HG02981 (cell line): Measurements from ENCODE around the gene RALGDS.
"Not testable (repeated sequence)": the region's sequence is repeated elsewhere in the genome, so short reads cannot be mapped to it uniquely, and the experiment has no call there.

ENCODE experiments used
- ATAC-seq: cut with Tn5 transposase; IDR thresholded peaks from one replicate; pipeline ENCODE4 v1.9.1; 2021; ENCODE audit warnings: mild to moderate bottlenecking, moderate library complexity; ENCODE audit not compliant: unreplicated experiment

Gene RALGDS

DNA sequence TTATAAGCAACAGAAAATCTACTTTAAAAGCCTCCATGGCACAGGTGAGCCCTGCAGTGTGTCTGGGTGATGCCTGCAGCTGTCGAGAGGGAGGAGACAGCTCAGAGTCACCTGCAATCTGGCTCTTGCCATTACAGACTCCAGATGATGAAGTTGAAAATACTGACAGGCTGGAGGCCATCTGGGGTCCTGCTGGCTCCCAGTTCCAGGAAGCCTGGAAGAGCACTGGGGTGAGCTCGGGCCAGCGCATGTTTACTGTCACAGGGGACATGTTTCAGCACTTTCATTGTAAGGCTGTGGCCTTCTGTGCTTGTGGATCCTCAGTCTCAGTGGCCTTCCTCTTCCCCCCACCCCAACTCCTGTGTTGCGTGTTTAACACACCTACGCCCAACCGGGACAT lies 30.9 kb downstream of the RALGDS start:
- ATAC-seq, result no peak

DNA sequence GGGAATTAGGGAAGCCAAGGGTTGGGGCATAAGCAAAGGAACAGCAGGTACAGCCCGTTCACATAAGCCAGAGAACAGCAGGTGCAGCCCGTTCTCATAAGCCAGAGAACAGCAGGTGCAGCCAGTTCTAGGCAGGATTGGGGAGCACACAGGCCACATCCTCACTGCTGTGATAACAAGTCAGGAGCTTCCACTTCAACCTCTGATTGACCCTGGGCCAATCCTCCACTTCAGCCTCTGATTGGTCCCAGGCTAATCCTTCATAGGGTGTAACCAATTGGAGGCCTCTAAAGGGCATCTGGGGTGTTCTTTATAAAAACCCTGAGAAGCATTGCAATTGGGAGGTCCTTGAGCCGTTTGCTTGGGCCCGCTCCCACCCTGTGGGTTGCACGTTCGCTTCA lies 31.8 kb downstream of the RALGDS start:
- no peak for ATAC-seq

DNA sequence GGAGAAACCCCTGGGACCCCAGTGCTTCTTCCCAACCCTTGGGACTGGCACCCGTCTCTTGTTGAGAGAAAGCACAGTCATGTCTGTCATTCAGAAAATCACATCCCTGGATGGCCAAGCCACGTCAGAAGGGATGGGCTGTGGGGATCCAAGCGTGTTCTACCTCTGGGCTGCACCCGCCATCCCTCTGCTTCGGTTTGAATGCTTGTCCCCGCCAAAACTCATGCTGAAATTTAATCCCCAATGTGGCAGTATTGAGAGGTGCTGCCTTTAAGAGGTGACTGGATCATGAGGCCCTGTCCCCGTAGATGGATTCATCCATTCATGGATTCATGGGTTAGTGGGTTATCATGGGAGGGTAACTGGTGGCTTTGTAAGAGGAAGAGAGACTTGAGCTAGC lies 32.3 kb downstream of the RALGDS start:
- no peak for ATAC-seq

DNA sequence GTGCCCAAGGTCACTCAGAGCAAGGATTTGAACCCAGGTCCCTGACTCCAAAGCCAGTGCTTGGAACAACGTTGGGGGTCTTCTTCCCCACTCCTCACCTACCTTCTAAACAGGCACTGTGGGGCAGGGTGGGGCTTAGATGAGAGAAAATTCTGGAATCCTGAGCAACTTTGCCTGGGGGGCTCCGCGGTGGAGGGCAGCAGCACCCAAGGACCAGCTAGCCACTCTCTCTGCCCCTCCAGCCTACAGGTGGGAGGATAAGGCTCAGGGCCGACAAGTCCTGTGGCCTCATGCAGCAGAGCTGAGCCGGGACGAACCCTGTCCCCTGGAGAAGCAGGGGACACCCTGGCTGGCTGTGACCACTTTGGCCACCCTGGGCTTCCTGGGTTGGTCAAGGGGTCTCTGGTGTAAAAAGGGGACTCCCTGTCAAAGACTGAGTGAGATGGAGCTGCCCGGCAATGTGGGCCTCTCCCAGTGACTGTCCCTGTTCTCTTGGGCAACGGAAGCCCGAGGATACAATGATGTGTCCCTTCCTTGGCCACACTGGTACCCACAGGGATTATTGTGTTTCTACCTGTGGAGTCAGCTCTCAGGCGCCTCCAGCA lies 32.8 kb downstream of the RALGDS start:
- no peak for ATAC-seq

DNA sequence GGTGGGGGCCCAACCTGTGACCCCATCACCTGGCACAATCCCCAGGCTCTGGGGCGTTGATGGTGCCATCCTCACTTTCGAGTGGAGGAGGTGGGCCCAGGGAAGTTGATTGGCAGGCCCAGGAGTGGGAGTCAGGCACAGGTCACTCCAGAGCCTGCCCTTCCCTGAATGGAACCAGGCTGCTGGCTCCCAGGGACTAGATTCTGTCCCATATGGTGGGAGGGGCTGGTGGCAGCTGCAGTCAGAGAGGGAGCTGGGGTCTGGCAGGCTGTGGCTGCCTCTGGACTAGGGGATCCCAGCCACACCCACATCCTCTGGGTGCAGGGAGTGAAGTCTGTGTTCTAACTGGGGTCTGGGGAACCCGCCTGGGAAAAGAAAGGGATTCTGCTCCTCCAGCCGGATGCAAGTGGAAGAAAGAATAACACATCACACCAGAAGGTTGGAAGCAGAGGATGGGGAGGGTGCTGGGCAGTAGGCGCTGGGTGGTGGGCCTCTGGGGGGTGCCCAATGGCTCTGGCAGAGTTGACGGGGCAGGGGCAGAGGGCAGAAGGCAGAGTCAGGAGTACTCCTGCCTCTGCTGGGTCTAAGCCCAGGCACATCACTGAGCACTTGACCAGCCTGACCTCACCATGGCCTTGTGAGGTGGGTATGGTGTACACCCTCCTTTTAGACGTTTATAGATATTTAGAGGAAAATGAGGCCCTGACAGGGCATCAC lies 33.5 kb downstream of the RALGDS start:
- no peak for ATAC-seq

DNA sequence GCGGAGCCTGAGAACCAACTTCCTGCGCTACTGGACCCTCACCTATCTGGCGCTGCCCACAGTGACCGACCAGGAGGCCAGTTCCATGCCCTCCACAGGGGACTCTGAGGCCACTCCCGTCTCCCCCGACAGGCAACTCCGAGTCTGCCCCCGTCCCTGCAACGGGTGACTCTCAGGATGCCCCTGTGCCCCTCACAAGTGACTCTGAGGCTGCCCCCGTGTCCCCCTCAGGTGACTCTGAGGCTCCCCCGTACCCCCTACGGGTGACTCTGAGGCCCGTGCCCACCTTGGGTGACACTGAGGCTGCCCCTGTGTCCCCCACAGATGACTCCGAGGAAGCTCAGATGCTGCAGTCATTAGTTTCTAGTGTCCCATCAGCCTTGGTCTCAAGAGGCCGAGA lies 34.1 kb downstream of the RALGDS start:
- no peak for ATAC-seq

DNA sequence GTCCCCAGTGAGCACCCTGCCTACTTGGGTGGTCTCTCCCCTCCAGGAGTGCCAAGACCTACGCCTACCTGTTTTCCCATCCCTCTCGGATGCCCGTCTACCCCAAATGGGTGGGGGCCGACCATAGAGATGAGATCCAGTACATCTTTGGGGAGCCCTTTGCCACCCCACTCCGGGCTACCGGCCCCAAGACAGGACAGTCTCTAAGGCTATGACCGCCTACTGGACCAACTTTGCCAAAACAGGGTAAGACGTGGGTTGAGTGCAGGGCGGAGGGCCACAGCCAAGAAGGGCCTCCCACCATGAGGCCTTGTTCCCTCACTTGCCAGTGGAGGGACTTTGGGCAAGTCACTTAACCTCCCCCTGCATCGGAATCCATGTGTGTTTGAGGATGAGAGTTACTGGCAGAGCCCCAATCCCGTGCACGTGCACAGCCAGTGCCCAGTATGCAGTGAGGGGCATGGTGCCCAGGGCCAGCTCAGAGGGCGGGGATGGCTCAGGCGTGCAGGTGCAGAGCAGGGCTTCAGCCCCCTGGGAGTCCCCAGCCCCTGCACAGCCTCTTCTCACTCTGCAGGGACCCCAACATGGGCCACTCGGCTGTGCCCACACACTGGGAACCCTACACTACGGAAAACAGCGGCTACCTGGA lies 34.7 kb downstream of the RALGDS start:
- ATAC-seq, result not testable (repeated sequence)

DNA sequence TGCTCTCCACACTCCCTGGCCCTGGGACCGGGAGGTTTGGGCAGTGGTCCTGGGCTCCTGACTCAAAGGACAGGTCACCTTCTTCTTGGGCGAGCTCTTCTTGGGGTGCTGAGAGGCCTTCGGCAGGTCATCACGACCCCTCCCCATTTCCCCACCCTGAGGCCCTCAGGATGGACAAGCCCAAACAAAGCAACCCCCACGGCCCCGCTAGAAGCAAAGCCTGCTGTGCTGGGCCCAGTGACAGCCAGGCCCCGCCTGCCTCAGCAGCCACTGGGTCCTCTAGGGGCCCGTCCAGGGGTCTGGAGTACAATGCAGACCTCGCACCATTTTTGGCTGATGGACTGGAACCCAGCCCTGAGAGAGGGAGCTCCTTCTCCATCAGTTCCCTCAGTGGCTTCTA lies 37.4 kb downstream of the RALGDS start:
- not testable (repeated sequence) for ATAC-seq

DNA sequence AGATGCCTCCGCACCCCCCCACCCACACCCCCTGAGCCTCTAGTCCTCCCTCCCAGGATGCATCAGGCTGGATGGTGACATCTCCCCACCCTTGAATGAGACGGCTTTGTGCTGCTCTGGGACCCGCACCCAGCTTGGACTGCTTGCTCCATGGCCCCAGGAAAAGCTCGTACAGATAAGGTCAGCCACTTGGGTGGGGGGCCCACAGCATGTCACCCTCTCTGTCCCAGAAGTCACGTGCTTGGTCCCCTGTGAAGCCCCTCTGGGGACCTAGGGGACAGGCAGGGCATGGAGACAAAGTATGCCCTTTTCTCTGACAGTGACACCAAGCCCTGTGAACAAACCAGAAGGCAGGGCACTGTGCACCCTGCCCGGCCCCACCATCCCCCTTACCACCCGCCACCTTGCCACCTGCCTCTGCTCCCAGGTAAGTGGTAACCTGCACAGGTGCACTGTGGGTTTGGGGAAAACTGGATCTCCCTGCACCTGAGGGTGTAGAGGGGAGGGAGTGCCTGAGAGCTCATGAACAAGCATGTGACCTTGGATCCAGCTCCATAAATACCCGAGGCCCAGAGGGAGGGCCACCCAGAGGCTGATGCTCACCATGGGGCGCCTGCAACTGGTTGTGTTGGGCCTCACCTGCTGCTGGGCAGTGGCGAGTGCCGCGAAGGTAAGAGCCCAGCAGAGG lies 38.9 kb downstream of the RALGDS start:
- not testable (repeated sequence) for ATAC-seq

DNA sequence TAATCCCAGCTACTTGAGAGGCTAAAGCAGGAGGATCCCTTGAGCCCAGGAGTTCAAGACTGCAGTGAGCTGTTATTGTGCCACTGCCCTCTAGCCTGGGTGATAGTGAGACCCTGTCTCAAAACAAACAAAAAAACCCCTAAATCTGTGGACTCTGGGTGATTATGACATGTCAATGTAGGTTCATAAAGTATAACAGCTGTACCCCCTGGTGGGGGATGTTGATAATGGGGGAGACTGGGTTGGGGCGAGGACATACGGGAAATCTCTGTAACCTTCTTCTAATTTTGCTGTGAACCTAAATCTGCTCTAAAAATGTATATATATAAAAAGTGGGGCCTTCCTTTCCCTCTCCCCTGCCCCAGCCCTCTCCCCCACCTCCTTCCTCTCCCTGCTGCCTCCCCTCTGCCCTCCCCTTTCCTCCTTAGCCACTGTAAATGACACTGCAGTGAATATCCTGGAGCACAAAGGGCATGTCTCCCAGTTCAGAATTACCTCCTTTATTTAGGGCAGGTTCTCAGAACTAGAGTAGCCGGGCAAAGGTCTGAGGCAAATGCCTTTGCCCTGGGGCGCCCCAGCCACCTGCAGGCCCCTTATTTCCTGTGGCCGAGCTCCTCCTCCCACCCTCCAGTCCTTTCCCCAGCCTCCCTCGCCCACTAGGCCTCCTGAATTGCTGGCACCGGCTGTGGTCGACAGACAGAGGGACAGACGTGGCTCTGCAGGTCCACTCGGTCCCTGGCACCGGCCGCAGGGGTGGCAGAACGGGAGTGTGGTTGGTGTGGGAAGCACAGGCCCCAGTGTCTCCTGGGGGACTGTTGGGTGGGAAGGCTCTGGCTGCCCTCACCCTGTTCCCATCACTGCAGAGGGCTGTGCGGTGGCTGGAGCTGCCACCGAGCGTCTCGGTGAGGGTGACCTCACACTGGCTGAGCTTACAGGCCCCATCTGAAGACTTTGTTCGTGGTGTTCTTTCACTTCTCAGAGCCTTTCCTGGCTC lies 40.0 kb downstream of the RALGDS start:
- ATAC-seq, result not testable (repeated sequence)

DNA sequence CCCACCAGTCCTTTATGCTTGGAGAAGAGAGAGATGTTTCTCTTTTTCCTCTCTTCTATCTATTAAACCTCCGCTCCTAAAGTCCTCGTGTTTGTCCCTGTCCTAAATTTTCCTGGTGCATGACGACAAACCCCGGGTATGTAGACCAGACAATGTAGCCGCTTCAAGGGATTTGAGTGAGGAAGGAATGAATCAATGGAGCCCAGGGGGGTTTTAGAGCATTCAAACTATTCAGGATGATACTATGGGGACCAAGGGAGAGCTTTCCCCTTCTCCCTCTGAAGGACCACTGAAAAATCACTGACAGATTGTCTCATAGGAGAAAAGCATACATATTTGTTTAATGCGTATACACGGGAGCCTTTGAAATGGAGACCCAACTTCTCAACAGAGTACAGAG lies 40.9 kb downstream of the RALGDS start:
- ATAC-seq, result no peak

DNA sequence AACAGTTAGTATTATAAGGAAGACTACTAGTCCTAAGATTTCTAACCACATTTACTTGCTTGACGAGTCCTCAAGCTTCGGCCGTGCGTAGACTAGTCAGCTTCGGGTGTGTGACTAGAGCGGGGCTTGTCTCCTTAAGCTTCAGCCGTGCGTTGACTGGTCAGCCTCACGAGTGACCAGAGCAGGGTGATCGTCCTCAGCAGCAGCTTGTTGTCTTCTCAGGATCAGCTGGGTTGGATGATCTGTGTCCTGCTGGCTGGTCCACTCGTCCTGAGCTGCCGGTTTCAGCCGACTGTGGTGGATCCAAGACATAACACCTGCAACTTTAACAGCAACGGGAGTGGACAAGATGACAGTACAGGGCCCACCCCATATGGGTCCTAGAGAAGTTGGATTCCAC lies 42.6 kb downstream of the RALGDS start:
- no peak for ATAC-seq

DNA sequence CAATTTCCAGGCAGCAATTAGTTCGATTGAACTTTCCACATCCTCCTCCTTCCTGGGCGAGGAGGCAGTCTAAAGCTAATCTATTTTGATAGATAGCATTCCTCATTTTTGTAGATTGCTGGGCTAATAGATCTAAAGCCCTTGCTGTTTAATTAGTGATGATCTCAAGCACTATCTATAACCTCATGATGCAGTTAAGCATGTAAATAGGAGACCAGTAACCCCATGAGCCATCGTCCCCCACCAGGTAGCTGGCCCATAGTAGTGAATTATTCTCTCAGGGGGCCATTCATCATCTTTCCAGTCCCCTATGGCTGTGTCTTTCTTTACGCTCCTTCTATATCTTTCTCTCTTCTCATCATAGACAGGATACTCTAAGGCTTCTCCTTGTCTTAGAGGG lies 44.3 kb downstream of the RALGDS start:
- no peak for ATAC-seq

DNA sequence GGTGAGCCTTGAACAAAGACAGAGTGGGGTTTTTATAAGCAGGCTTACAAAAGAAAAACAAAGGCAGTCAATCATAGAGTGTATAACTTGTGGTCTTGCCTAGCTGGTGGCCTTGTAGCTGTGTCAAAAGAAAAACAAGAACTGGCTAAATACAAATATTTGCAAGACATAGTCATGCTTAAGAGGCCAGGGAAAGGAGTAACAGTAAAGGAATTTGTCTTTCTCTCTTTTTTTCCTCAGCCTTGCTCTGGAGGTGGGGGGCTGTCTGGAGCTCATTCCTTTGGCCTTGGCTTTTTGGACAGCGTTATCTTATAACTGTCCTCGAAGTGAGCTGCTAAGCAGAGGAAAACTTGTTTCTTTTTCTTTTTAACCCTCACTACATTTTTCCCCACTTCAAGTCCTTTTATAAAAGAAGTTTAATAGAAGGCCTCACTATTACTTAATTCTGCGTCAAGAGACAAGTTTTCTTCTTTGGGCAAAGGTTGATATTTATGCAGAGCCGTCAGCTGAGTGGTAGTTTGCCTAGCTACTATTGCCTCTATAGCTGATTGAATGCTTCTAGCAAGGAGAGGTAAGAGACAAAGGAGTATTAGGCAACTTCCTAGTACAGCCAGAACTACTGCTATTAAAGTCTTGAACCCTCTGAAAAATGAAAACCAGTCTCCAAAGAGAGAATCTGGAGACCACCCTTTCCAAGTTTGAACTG lies 45.0 kb downstream of the RALGDS start:
- no peak for ATAC-seq

DNA sequence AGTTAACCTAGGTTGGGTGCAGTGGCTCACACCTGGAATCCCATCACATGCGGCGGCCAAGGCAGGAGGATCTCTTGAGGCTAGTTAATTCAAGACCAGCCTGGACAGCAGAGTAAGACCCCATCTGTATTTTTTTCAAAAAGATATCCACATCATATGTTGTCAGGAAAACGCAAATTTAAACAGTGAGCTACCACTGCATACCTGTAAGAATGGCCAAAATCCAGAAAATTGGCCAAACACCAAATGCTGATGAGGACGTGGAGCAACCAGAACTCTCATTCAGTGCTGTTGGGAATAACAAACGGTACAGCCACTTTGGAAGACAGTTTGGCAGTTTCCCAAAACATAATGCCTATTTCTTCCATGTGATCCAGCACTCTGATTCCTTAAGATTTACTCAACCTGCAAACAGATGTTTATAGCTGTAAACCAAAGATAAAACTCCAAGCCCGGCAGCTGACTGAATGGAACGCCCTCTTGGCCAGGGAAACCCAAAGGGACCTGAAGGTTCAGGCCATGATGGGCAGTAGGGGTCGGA lies 46.9 kb downstream of the RALGDS start:
- ATAC-seq, result no peak

DNA sequence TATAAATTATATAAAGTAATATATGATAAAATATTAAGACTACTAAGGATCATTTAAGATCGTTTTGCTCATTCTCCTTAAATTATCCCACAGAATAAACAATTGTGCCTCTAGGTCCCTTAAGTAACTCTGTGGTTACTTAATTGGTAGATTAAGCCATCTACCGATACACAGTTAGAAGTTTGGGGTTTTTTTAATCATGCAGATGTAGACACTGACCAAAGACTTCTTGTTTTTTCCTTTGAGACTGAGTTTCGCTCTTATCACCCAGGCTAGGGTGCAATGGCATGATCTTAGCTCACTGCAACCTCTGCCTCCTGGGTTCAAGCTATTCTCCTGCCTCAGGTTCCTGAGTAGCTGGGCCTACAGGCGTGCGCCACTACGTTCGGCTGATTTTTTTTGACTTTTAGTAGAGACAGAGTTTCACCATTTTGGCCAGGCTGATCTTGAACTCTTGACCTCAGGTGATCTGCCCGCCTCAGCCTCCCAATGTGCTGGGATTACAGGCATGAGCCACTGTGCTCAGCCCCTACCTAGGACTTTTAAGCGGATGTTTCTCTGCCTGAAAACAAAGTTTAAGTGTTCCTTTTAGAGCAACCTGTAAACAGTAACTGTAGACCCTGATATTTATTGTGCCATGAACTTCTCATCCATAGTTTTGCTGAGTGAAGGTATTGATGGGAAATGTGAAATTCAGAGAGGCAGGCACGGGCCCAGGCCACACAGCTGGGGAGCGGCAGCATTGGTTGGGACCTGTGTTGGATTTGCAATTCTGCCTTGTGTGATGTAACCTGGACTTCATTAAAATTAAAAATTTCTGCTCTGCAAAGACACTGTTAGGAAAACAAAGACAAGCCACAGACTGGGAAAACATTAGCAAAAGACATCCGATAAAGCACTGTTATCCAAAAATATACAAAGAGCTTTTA lies 47.7 kb downstream of the RALGDS start:
- no peak for ATAC-seq

DNA sequence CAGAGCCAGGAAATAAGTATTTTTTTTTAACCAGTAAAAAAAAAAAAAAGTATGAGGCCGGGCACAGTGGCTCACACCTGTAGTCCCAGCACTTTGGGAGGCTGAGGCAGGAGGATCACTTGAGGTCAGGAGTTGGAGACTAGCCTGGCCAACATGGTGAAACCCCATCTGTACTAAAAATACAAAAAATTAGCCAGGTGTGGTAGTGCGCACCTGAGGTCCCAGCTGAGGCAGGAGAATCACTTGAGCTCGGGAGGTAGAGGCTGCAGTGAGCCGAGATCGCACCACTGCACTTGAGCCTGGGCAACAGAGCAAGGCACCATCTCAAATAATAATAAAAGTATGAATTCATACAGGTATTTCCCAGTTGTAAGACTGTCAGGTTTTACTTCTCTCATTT lies 48.8 kb downstream of the RALGDS start:
- ATAC-seq, result not testable (repeated sequence)

DNA sequence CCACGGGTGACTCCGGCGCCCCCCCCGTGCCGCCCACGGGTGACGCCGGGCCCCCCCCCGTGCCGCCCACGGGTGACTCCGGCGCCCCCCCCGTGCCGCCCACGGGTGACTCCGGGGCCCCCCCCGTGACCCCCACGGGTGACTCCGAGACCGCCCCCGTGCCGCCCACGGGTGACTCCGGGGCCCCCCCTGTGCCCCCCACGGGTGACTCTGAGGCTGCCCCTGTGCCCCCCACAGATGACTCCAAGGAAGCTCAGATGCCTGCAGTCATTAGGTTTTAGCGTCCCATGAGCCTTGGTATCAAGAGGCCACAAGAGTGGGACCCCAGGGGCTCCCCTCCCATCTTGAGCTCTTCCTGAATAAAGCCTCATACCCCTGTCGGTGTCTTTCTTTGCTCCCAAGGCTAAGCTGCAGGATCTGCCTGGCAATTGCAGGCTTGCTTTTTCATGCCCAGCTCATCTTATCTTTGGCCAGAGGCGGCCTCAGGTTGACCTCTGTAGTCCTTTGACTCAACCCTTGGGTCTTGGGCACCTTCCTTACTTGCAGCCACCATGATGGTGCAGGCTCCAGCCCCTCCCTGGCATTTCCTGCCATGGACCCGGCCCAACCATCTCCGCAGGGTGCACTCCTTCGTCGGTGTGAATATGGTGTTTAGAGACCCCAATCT lies 49.4 kb downstream of the RALGDS start:
- ATAC-seq, result no peak
